ENCODE results near the gene ADNP2.

The ADNP2 gene

DNA sequence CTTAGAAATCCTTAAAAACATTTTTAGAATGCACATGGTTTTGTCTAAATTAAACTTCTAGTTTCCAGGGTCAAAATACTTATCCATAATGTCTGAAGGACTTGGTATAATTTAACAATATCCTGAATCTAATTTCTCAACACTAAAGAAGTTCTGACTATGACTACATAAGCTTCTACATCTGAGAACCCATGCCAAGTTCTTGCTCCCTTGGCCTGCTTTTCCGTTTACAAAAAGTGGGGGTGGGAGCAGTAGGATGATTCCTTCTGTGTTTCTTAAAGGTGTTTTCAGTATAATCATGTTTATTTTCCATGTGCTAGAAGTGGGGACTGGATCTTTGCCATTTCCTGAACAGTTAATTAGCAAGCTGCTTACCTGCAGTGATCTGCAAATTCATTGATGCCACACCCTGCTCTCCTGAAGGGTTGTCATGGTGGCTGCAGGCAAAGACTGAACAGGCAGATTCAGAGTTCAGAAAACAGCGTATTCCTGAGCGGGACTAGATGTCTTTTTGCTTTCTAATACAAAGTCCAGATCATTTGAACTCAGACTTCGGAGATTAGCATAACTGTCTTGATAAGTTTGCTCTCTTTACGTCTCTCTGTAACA is 36.2 kb downstream of the ADNP2 start:
- WGBS, 2 experiments (ENCODE audit: insufficient coverage in 2 of 2): 94 to 100% methylated on average over 4 of the region's 5 CpGs
- no peak overlapping the region for H3K4me3 ChIP-seq (ENCODE audit: extremely low read depth, insufficient read depth, low read length, poor library complexity, severe bottlenecking)
- H3K9me3 ChIP-seq (ENCODE audit: control insufficient read depth, low read length): no peaks in the 10 kb centered on the region
- no peaks in the 10 kb centered on the region for H3K4me1 ChIP-seq (ENCODE audit: control insufficient read depth, insufficient read depth, low read length, poor library complexity, severe bottlenecking)
- peaks cover 53% of the 10 kb centered on the region for H3K36me3 ChIP-seq (ENCODE audit: control insufficient read depth, insufficient read depth, low read length)
- no peak overlapping the region for H3K27ac ChIP-seq (ENCODE audit: low read depth, low read length, severe bottlenecking)

DNA sequence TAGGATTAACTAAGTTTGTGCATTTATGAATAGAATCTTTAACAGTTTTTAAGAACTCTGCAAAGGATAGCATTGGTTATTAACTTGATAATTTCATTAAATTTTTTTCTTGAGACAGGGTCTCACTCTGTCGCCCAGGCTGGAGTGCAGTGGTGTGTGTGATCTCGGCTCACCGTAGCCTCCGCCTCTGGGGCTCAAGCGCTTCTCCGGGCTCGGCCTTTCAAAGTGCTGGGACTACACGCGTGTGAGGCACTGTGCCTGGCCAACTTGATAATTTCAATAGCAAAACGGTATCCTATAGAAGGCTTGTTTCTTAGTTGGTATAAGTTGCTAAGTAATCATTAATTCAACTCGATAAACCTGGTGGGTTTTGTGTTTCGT is 38.0 kb downstream of the ADNP2 start:
- Histone ChIP-seq H3K27ac (ENCODE audit: low read depth, low read length, severe bottlenecking) (no peak overlapping the region), H3K9me3 (ENCODE audit: control insufficient read depth, low read length) (no peaks in the 10 kb centered on the region), H3K36me3 (ENCODE audit: control insufficient read depth, insufficient read depth, low read length) (peaks cover 56% of the 10 kb centered on the region), H3K4me1 (ENCODE audit: control insufficient read depth, insufficient read depth, low read length, poor library complexity, severe bottlenecking) (no peaks in the 10 kb centered on the region), H3K4me3 (ENCODE audit: extremely low read depth, insufficient read depth, low read length, poor library complexity, severe bottlenecking) (no peak overlapping the region)
- WGBS, 2 experiments (ENCODE audit: insufficient coverage in 2 of 2): 97 to 98% methylated on average over 10 to 12 of the region's 12 CpGs

DNA sequence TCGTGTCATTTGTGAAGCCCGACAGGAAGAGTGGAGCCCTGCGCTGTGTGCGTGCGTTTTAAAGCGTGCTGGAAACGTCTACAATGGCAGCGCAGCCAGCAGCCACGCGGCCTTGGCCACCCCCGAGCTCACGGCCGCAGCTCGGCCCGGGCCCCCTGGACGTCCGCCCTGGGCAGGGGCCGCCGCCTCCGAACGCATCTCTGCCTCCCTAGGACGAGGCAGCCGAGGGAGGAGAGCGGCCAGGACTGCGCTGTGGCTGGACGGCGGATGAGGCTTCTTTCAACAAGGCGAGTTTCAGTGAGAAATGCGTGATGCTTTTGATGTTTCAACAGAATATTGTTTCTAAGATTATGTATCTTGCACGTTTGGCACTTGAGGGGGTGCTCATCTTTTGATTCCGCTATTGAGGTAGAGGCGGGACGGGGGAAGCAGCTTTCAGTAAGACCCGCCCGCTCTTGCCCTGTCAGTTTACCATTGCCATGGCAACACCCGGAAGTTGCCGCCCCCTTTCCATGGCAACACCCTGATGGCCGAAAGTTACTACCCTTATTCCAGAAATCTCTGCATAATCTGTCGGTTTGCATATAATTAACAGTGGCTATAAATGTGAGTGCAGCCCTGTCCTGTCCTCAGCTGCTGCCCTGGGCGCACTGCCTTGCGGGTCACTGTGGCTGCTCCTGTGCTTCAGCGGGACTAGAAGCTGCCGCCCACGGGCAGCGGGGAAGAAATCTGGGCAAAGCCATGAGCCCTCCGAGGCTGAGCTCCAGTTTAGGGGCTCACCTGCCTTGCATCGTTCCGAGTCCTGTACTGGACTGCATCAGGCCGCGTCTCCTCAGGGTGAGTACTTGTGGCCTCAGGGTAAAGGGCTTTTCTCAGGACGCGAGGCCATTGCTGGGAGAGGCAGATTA is 38.6 kb downstream of the ADNP2 start:
- Histone ChIP-seq H3K4me3 (ENCODE audit: extremely low read depth, insufficient read depth, low read length, poor library complexity, severe bottlenecking) (no peak overlapping the region), H3K4me1 (ENCODE audit: control insufficient read depth, insufficient read depth, low read length, poor library complexity, severe bottlenecking) (no peaks in the 10 kb centered on the region), H3K27ac (ENCODE audit: low read depth, low read length, severe bottlenecking) (no peak overlapping the region), H3K36me3 (ENCODE audit: control insufficient read depth, insufficient read depth, low read length) (peaks cover 53% of the 10 kb centered on the region), H3K9me3 (ENCODE audit: control insufficient read depth, low read length) (no peaks in the 10 kb centered on the region)
- WGBS, 2 experiments (ENCODE audit: insufficient coverage in 2 of 2): 94 to 96% methylated on average over 47 to 48 of the region's 52 CpGs

DNA sequence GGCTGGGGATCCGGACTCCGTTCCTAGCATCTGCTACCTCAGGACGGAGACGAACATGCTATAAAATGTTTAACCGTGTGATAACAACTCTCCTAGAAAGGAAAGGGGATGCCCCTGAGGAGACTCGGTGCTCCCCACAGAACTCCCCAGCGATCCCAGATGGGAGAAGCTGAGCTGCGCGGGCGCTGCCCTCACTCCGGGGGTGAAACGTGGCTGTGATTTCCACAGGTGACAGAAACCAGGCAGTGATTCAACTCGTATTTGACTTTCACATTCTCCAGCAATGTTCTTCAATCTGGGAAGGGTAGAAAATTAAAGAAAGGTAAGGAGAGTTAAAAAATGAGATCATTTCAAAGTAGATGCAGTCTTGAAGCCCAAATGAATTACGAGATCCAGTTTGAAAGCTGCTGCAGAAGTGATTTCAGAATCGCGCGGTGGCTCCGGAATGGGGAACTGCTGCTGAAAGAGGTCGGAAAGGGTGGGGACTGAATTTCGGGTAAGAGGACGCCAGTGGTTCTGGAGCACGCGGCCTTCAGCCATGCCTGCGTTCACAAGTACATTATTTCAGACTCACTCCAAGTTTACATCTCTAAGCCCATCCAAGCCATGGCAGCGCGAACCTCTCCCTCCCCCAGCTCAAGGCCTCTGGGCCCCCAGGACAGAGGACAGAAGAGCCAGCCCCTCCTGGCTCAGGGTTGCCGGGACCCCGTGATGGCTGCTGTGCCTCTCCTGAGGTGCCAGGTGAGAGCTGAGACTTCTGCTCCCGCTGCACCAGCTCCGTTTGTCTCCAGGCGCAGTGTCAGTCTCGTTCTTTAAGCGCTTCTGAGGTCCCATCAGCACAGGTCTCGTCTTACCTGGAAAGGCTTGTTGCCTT is 39.5 kb downstream of the ADNP2 start:
- no peak overlapping the region for H3K4me3 ChIP-seq (ENCODE audit: extremely low read depth, insufficient read depth, low read length, poor library complexity, severe bottlenecking)
- H3K27ac ChIP-seq (ENCODE audit: low read depth, low read length, severe bottlenecking): no peak overlapping the region
- H3K36me3 ChIP-seq (ENCODE audit: control insufficient read depth, insufficient read depth, low read length): peaks cover 53% of the 10 kb centered on the region
- H3K4me1 ChIP-seq (ENCODE audit: control insufficient read depth, insufficient read depth, low read length, poor library complexity, severe bottlenecking): no peaks in the 10 kb centered on the region
- 97 to 98% methylated on average over 27 to 33 of the region's 34 CpGs for WGBS, 2 experiments (ENCODE audit: insufficient coverage in 2 of 2)
- H3K9me3 ChIP-seq (ENCODE audit: control insufficient read depth, low read length): no peaks in the 10 kb centered on the region

DNA sequence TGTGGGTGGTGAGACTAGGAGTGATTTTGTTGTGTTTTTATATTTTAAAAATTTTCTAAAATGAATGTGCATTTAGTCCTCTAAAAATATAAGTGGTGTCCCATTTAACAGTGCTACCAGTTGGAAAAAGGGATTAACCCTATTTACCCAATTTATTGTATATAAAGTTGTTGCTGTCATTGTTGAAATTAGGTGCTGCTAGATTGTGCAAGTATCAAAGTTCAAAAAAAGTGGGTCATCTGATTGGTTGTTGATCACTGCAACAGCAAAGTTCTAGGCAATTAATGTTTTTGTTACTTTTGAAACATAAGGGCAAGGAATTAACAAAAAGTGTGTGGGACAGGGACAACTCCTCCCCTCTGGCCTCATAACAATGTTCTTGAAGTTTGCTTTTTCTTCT is 40.6 kb downstream of the ADNP2 start:
- Histone ChIP-seq H3K4me3 (ENCODE audit: extremely low read depth, insufficient read depth, low read length, poor library complexity, severe bottlenecking) (no peak overlapping the region), H3K9me3 (ENCODE audit: control insufficient read depth, low read length) (no peaks in the 10 kb centered on the region), H3K27ac (ENCODE audit: low read depth, low read length, severe bottlenecking) (no peak overlapping the region), H3K4me1 (ENCODE audit: control insufficient read depth, insufficient read depth, low read length, poor library complexity, severe bottlenecking) (no peaks in the 10 kb centered on the region), H3K36me3 (ENCODE audit: control insufficient read depth, insufficient read depth, low read length) (peaks cover 51% of the 10 kb centered on the region)

DNA sequence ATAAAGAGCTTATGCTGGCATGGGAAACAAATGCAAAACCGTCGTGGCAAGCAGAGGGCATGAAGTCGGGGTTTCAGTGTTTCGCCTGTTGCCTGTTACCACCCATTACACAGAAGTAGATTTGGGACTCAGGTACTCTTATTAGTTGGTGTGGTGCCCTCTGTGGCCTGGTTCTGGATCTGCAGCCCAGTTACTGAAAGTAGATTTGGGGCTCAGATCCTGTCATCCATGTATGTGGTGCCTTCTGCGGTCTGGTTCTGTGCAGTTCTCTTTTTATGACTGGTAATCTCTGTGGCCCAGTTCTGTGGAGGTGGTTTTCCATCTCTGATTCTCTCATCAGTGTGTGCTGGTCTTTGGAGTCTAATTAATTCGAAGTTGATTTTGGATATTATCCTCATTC is 45.2 kb downstream of the ADNP2 start:
- Histone ChIP-seq H3K9me3 (ENCODE audit: control insufficient read depth, low read length) (no peaks in the 10 kb centered on the region), H3K4me3 (ENCODE audit: extremely low read depth, insufficient read depth, low read length, poor library complexity, severe bottlenecking) (no peak overlapping the region), H3K4me1 (ENCODE audit: control insufficient read depth, insufficient read depth, low read length, poor library complexity, severe bottlenecking) (no peaks in the 10 kb centered on the region), H3K36me3 (ENCODE audit: control insufficient read depth, insufficient read depth, low read length) (peaks cover 50% of the 10 kb centered on the region), H3K27ac (ENCODE audit: low read depth, low read length, severe bottlenecking) (no peak overlapping the region)
- 85 to 91% methylated on average over 5 of the region's 6 CpGs for WGBS, 2 experiments (ENCODE audit: insufficient coverage in 2 of 2)

DNA sequence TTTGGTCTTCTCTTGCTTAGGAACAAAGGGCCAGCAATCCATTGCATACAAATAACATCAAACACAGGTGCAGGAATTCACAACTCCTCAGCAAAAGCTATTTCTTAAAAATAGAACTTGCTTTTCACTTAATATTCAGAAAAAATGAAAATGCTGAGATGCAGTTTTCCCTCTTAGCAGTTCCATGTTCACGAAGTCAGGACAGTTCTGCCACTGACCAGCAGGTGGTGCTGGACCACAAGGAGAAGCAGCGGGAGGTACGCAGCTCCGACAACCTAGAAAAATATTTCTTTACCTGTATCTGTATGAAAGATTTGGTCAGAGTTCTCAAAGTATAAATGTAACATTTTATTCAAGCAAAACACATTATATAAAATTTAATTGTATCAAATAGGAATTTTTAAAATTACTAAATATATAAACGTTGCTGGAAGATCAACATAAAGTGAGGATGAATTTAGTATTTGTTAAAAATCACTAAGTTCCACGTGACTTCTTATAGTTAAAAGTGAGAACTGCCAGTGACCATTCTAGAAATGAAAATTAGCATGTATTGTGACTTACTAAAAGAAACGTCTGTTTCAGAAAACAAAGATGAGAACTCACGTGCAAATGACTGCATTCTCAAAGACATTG is 48.8 kb downstream of the ADNP2 start:
- no peak overlapping the region for H3K27ac ChIP-seq (ENCODE audit: low read depth, low read length, severe bottlenecking)
- no peaks in the 10 kb centered on the region for H3K4me1 ChIP-seq (ENCODE audit: control insufficient read depth, insufficient read depth, low read length, poor library complexity, severe bottlenecking)
- no peak overlapping the region for H3K4me3 ChIP-seq (ENCODE audit: extremely low read depth, insufficient read depth, low read length, poor library complexity, severe bottlenecking)
- H3K36me3 ChIP-seq (ENCODE audit: control insufficient read depth, insufficient read depth, low read length): peaks cover 66% of the 10 kb centered on the region
- no peaks in the 10 kb centered on the region for H3K9me3 ChIP-seq (ENCODE audit: control insufficient read depth, low read length)
- WGBS, 2 experiments (ENCODE audit: insufficient coverage in 2 of 2): 70 to 91% methylated on average over 3 to 4 of the region's 8 CpGs

DNA sequence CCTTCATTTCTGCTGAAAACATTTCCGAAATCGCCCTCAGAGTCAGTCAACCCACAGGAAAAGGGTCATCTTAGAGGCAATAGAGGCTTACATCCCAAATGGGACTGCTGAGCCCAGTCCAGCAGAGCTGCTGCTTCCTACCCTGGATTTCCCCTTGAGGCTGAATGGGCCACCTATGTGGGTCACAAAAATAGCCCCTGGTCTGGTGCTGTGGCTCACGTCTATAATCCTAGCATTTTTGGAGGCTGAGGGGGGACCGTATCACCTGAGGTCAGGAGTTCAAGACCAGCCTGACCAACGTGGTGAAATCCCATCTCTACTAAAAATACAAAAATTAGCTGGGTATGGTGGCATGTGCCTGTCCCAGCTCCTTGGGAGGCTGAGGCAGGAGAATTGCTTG is 49.3 kb downstream of the ADNP2 start:
- Histone ChIP-seq H3K4me3 (ENCODE audit: extremely low read depth, insufficient read depth, low read length, poor library complexity, severe bottlenecking) (no peak overlapping the region), H3K27ac (ENCODE audit: low read depth, low read length, severe bottlenecking) (no peak overlapping the region), H3K36me3 (ENCODE audit: control insufficient read depth, insufficient read depth, low read length) (peaks cover 69% of the 10 kb centered on the region), H3K9me3 (ENCODE audit: control insufficient read depth, low read length) (no peaks in the 10 kb centered on the region), H3K4me1 (ENCODE audit: control insufficient read depth, insufficient read depth, low read length, poor library complexity, severe bottlenecking) (no peaks in the 10 kb centered on the region)
- 80 to 89% methylated on average over 2 to 4 of the region's 5 CpGs for WGBS, 2 experiments (ENCODE audit: insufficient coverage in 2 of 2)

DNA sequence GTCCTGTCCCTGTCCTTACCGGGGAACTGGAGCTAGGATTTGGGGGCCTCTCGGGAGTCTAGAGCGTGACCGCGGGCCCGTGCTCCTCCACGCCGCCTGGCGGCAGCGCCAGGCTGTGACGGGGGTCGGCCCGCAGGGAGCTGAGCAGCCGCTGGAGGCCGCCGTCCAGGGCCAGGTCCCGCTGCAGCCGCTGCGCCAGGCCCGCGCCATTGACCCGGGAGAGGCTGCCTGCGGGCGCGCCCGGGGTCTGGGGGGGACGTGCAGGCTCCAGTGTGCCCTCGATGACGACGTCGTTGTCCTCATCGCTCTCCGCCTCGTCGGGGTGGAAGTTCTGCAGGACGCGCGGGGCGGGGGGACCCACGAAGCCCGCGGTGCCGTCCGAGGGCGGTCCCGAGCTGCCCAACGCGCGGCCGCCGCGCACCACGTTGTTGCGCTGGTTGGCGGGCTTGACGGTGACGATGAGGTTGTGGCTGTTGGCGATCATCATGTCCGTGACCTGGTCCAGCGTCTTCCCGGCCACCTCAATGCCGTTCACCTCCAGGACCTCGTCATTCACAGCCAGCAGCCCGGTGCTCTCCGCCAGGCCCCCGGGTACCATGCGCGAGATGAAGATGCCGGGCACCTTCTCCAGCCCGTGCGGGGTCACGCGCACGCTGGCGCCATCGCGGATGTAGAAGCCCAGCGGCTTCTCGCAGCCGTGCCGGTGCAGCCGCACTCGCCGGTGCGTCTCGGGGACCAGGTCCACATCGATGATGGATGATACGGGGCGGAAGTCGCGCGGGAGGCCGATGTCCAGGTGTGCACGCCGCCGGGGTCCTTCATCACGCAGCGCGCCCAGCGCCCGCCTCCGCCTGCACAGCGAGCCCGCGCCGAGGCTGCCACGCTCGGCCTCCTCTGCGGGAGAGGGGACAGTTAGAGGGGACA is 50.9 kb downstream of the ADNP2 start:
- H3K4me1 ChIP-seq (ENCODE audit: control insufficient read depth, insufficient read depth, low read length, poor library complexity, severe bottlenecking): no peaks in the 10 kb centered on the region
- no peak overlapping the region for H3K27ac ChIP-seq (ENCODE audit: low read depth, low read length, severe bottlenecking)
- H3K9me3 ChIP-seq (ENCODE audit: control insufficient read depth, low read length): peaks cover 10% of the 10 kb centered on the region
- 96 to 97% methylated on average over 109 of the region's 109 CpGs for WGBS, 2 experiments (ENCODE audit: insufficient coverage in 2 of 2)
- peaks cover 70% of the 10 kb centered on the region for H3K36me3 ChIP-seq (ENCODE audit: control insufficient read depth, insufficient read depth, low read length)
- no peak overlapping the region for H3K4me3 ChIP-seq (ENCODE audit: extremely low read depth, insufficient read depth, low read length, poor library complexity, severe bottlenecking)
